Measurements from ENCODE around the gene MOGAT1. TPM values are rescaled to one million over a fixed set of nuclear protein-coding genes. Genes with fewer than 3 reads are reported as not detected.

The MOGAT1 gene
- total RNA-seq, 1 experiment from 2014 or later: not detected

- no peak for DNase-seq
- no peak overlapping the region for H3K23ac ChIP-seq (ENCODE audit: insufficient read length, low read depth, low read length)
- Mint-ChIP-seq H3K4me1 (peaks cover 17 to 25% of the 10 kb centered on the region in 2 experiments), H3K9me3 (peaks cover 0 to 2% of the 10 kb centered on the region in 2 experiments; a peak in 1 of 5 replicates), H3K27me3 (ENCODE audit: low read depth) (no peaks in the 10 kb centered on the region), H3K4me3 (peak overlapping the region; percentile 96 to 99), H3K27ac (peak overlapping the region; percentile 100; a peak in 6 of 7 replicates), H3K36me3 (ENCODE audit: insufficient read depth in 1 of 3, low read depth in 3 of 3) (peaks cover 0 to 4% (median 0%) of the 10 kb centered on the region in 3 experiments; a peak in 3 of 7 replicates)
- no peak overlapping the region for H2BK5ac ChIP-seq (ENCODE audit: insufficient read length, low read length)
- no peaks in the 10 kb centered on the region for H3K27me3 ChIP-seq (ENCODE audit: insufficient read depth, low read length)
- H2BK20ac ChIP-seq (ENCODE audit: low read depth, low read length, poor library complexity, severe bottlenecking): no peak overlapping the region
- H4K20me1 ChIP-seq (ENCODE audit: control insufficient read depth, insufficient read depth, insufficient read length): no peaks in the 10 kb centered on the region
- H3K4me1 ChIP-seq (ENCODE audit: insufficient read depth, low read length): no peaks in the 10 kb centered on the region; the same call in 1 of the 2 replicates
- peak overlapping the region; percentile 95 for H3K9ac ChIP-seq (ENCODE audit: extremely low read depth, insufficient read length, low read length)
- no peak overlapping the region for H4K5ac ChIP-seq (ENCODE audit: insufficient read length, low read depth, low read length)
- no peak overlapping the region for H3T11ph ChIP-seq (ENCODE audit: low read length)
- H3K9me3 ChIP-seq (ENCODE audit: control insufficient read depth, low read depth, low read length): no peaks in the 10 kb centered on the region
- no peak for TF ChIP-seq CTCF (conservative IDR thresholded peaks at IDR 0.05)
- H3K79me2 ChIP-seq (ENCODE audit: insufficient read depth, low read length): peaks cover 12% of the 10 kb centered on the region; the same call in 1 of the 2 replicates
- no peak overlapping the region for H2AK5ac ChIP-seq (ENCODE audit: insufficient read length, low read length)
- H4K8ac ChIP-seq (replicated peaks; ENCODE audit: insufficient read length, low read depth, low read length): no peak overlapping the region
- peaks cover 7% of the 10 kb centered on the region for H3K79me1 ChIP-seq (ENCODE audit: insufficient read depth, low read depth, low read length, poor library complexity, severe bottlenecking)
- H3K23me2 ChIP-seq (ENCODE audit: insufficient read length, low read depth, low read length, poor library complexity, severe bottlenecking): peaks cover 14% of the 10 kb centered on the region
- no CpG with 5 or more reads among the region's 13 CpGs for WGBS (ENCODE audit: extremely low coverage, insufficient read length, low lambda C conversion rate)
- no peak overlapping the region for H3K56ac ChIP-seq (ENCODE audit: insufficient read length, low read depth, low read length)
- H2BK15ac ChIP-seq (ENCODE audit: low read depth, low read length): no peak overlapping the region
- no peak overlapping the region for H3K27ac ChIP-seq (ENCODE audit: insufficient read length, low read depth, low read length)
- H4K91ac ChIP-seq (ENCODE audit: insufficient read length, low read depth, low read length): no peak overlapping the region
- peak overlapping the region; percentile 18 for H3K18ac ChIP-seq (ENCODE audit: insufficient read length, low read depth, low read length)
- no peak overlapping the region for H2BK12ac ChIP-seq (ENCODE audit: insufficient read length, low read depth, low read length)
- H3K4ac ChIP-seq (ENCODE audit: low read depth, low read length): no peak overlapping the region
- peak overlapping the region; percentile 97 for H3K4me2 ChIP-seq (ENCODE audit: insufficient read depth, insufficient read length, low read length)
- no peak overlapping the region for H2BK120ac ChIP-seq (ENCODE audit: low read depth, low read length, poor library complexity, severe bottlenecking)
- no peak overlapping the region for H2AFZ ChIP-seq (ENCODE audit: low read length)
- H3K14ac ChIP-seq (ENCODE audit: insufficient read depth, low read length): peak overlapping the region; percentile 58; the same call in 1 of the 2 replicates
These were observed 14.7 kb upstream of the MOGAT1 start for GRCh38 chr2:222656526-222657446.

All from H9 (cell line).